K562 (cell line): ENCODE results near the gene MYRFL. TPM values are rescaled to one million over a fixed set of nuclear protein-coding genes. Genes with fewer than 3 reads are reported as not detected.

ENCODE experiments used
- ATAC-seq: fragments of 200-7000 bp; cut with Tn5 transposase; 3 replicates; pipeline ENCODE4 v1.9.1; 2020; ENCODE audit warnings: moderate library complexity
- BruUV-seq: library from RNA; stranded (reverse); fragments of 400-500 nt; replicated peaks from 2 replicates; lab custom pipeline; 2021; lab: Mats Ljungman, UMichigan
- CTCF ChIA-PET: fragments of 300-600 bp; formaldehyde crosslinking; extraction: SDS; loops from one replicate; lab custom pipeline; 2021; ENCODE audit warnings: low intra/inter-chr PET ratio; lab: Yijun Ruan, JAX
- POLR2A ChIA-PET: fragments of 300-600, 350-650 bp; sonication (Branson Sonifier 250); formaldehyde crosslinking; extraction: SDS; loops from one replicate; lab custom pipeline; 2021; ENCODE audit warnings: antibody characterized with exemption, inconsistent platforms; lab: Yijun Ruan, JAX
- DNase-seq, 4 experiments: peaks; one replicate each; pipeline versions ENCODE4 v3.0.0 to v3.0.0-alpha.2; 2011 to 2018; ENCODE audit warnings: low spot score in 3 of 4, mixed read lengths in 3 of 4; ENCODE audit errors: extremely low read depth in 1 of 4
- FAIRE-seq: peaks from 2 replicates; lab custom pipeline; 2011; peaks lifted over from hg19 to GRCh38; lab: Jason Lieb, UNC
- H2AFZ ChIP-seq: 2 replicates; pipeline ENCODE4 v1.6.0; 2011; ENCODE audit warnings: low read depth, low read length, control low read depth, inconsistent platforms
- H3K27ac ChIP-seq: fragments of 200-600 bp; 3 replicates; pipeline ENCODE4 v1.8.0; 2011; ENCODE audit warnings: low read depth, mild to moderate bottlenecking, control low read depth, inconsistent platforms, low read length, moderate library complexity, mixed read lengths; ENCODE audit errors: extremely low read depth
- H3K27me3 ChIP-seq, 2 experiments: fragments of 300-600 bp in 1 of 2; 2 replicates in 1 of 2; 3 replicates in 1 of 2; pipeline versions ENCODE4 v1.6.0 to v1.8.0; 2011; ENCODE audit warnings: inconsistent platforms in 2 of 2, low read length in 2 of 2, mild to moderate bottlenecking in 1 of 2, mixed read lengths in 1 of 2, moderate library complexity in 1 of 2; ENCODE audit not compliant: control insufficient read depth in 2 of 2, insufficient read depth in 2 of 2
- H3K36me3 ChIP-seq: fragments of 300-600 bp; 3 replicates; pipeline ENCODE4 v1.8.0; 2011; ENCODE audit warnings: mild to moderate bottlenecking, low read length, inconsistent platforms; ENCODE audit not compliant: control insufficient read depth, insufficient read depth
- H3K4me1 ChIP-seq, 2 experiments: fragments of 200-600 bp in 1 of 2; replicated peaks in 1 of 2; 2 replicates in 1 of 2; 3 replicates in 1 of 2; pipeline versions ENCODE4 v1.5.1 to v1.8.0; 2011; ENCODE audit warnings: inconsistent platforms in 2 of 2, low read length in 2 of 2, mild to moderate bottlenecking in 1 of 2, mixed read lengths in 1 of 2, moderate library complexity in 1 of 2; ENCODE audit not compliant: control insufficient read depth in 2 of 2, insufficient read depth in 2 of 2
- H3K4me2 ChIP-seq: 2 replicates; pipeline ENCODE4 v1.6.1; 2011; ENCODE audit warnings: low read length, control low read depth, inconsistent platforms, mixed read lengths; ENCODE audit not compliant: insufficient read depth
- H3K4me3 ChIP-seq: fragments of 200-600 bp; sonication (generic), shearing (Covaris generic); 2 replicates; pipeline ENCODE4 v1.5.1; 2016; ENCODE audit warnings: control low read depth, inconsistent platforms
- H3K79me2 ChIP-seq: fragments of 200-600 bp; 3 replicates; pipeline ENCODE4 v1.8.0; 2011; ENCODE audit warnings: low read length, inconsistent platforms; ENCODE audit not compliant: control insufficient read depth, insufficient read depth
- H3K9ac ChIP-seq, 2 experiments: 2 replicates each; pipeline versions ENCODE4 v1.6.0 to v1.6.1; 2011; ENCODE audit warnings: low read depth in 2 of 2, low read length in 2 of 2, control low read depth in 1 of 2, inconsistent platforms in 1 of 2, mild to moderate bottlenecking in 1 of 2, mixed read lengths in 1 of 2; ENCODE audit not compliant: insufficient read depth in 1 of 2
- H3K9me1 ChIP-seq: one replicate; pipeline ENCODE4 v1.6.0; 2011; ENCODE audit warnings: inconsistent platforms, mild to moderate bottlenecking, low read length, moderate library complexity; ENCODE audit not compliant: control insufficient read depth, insufficient read depth
- H3K9me3 ChIP-seq: replicated peaks from 2 replicates; pipeline ENCODE4 v1.5.1; 2011; ENCODE audit warnings: low read depth, low read length, inconsistent platforms; ENCODE audit not compliant: control insufficient read depth, insufficient read depth
- H4K20me1 ChIP-seq: replicated peaks from 2 replicates; pipeline ENCODE4 v1.6.1; 2011; ENCODE audit warnings: low read length, inconsistent platforms, mixed read lengths; ENCODE audit not compliant: control insufficient read depth, insufficient read depth
- ESRRA ChIP-seq: fragments of 450-650 bp; IDR thresholded peaks from 2 replicates; pipeline ENCODE4 v1.6.1; 2014; ENCODE audit warnings: low read depth, mild to moderate bottlenecking, moderate library complexity, borderline replicate concordance
- FOXM1 ChIP-seq, 2 experiments: fragments of 450-650 bp in 1 of 2; sonication (generic) in 1 of 2; formaldehyde crosslinking in 1 of 2; IDR thresholded peaks; 2 replicates each; pipeline versions ENCODE4 v1.6.1 to v1.9.0; 2017 to 2022; ENCODE audit warnings: low read depth in 2 of 2, mild to moderate bottlenecking in 2 of 2, missing genetic modification reagents in 1 of 2, moderate library complexity in 1 of 2
- PYGO2 ChIP-seq: fragments of 450-650 bp; IDR thresholded peaks from 2 replicates; pipeline ENCODE4 v1.6.1; 2016; ENCODE audit warnings: mild to moderate bottlenecking, missing genetic modification characterization, moderate library complexity, missing compliant biosample characterization
- ZNF507 ChIP-seq: conservative IDR thresholded peaks from 2 replicates; pipeline ENCODE4 v1.6.1; 2017; ENCODE audit warnings: missing genetic modification characterization, missing compliant biosample characterization
- WGBS: fragments of 100-300 bp; shearing (Covaris generic); methylation state at CpG from one replicate; pipeline ENCODE4 v1.1.6; 2016; ENCODE audit warnings: low coverage, mixed read lengths; ENCODE audit not compliant: insufficient coverage; ENCODE audit errors: missing lambda C conversion rate; 5-methylcytosine and 5-hydroxymethylcytosine counted together
- in situ Hi-C: fragments of 300-500 bp; cut with MboI; formaldehyde crosslinking; loops from 4 replicates; pipeline ENCODE4 v1.15.0; 2018; ENCODE audit warnings: inconsistent platforms, mixed read lengths
- intact Hi-C: fragments of 100-400 bp; cut with micrococcal nuclease; formaldehyde crosslinking; loops from 2 replicates; pipeline ENCODE4 v1.14.2; 2022
- polyA plus RNA-seq, 8 experiments: library from polyadenylated mRNA; depleted of rRNA in 4 of 8; stranded (reverse) in 5 of 8; unstranded in 3 of 8; fragments of >200 nt; fragmentation: Nextera tagmentation in 2 of 8; fragmentation: Illumina TruSeq in 1 of 8; extraction: Ambion mirVana in 2 of 8; extraction: Trizol in 1 of 8; gene quantifications; 2 replicates each; pipeline versions ENCODE4 v1.2.1 to v1.2.3, GENCODE V29; 2011 to 2014; ENCODE audit warnings: inconsistent platforms in 1 of 8, missing spikeins in 1 of 8
- total RNA-seq, 7 experiments: library from RNA; depleted of rRNA in 6 of 7; stranded (reverse); fragments of >200 nt in 6 of 7; fragmentation: Illumina TruSeq in 2 of 7; extraction: Trizol in 2 of 7; gene quantifications; 2 replicates each; pipeline versions ENCODE4 v1.2.1 to v1.2.3, GENCODE V29; 2011 to 2021; ENCODE audit warnings: low replicate concordance in 1 of 7
- TF ChIP-seq, protein P1 (sequence below): fragments of 250-450 bp; sonication (Bioruptor Pico); IDR thresholded peaks from 2 replicates; pipeline ENCODE4 v1.8.0; 2021; ENCODE audit warnings: moderate library complexity, mild to moderate bottlenecking, inconsistent platforms

Gene MYRFL
- total and polyA plus RNA-seq, 9 of the 15 experiments (the other 6 are each of a cell fraction or from before 2014, with no cell fraction given) = not detected

DNA sequence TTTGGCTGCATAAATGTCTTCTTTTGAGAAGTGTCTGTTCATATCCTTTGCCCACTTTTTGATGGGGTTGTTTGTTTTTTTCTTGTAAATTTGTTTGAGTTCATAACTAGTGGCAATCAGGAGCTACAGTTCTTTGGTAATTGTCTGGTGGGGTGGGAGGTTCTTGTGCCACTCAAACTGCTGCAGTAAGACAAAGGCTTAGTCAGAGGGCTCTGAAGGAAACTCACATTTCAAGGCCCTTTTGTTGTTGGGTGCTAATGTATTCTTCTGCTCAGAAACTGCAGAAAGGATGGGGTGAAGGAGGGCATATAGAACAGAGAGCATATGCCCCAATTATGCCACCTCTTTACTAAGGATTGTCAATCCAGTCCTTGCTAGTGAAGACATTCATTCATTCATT lies 21.9 kb downstream of the MYRFL start:
- no peaks in the 10 kb centered on the region for H3K9me1 ChIP-seq
- CTCF ChIA-PET = no interaction called here
- no peaks in the 10 kb centered on the region for H3K36me3 ChIP-seq
- no peak overlapping the region for H2AFZ ChIP-seq
- no peak overlapping the region for H3K27ac ChIP-seq
- TF ChIP-seq FOXM1 (IDR thresholded peaks at IDR 0.05; ENCODE audit: low read depth) = no peak
- TF ChIP-seq FOXM1 (CRISPR knock-in tag; IDR thresholded peaks at IDR 0.05; ENCODE audit: low read depth) = no peak
- TF ChIP-seq, all 486 proteins: peak for 0
- Histone ChIP-seq H3K4me1 (no peaks in the 10 kb centered on the region), H3K27me3 (no peaks in the 10 kb centered on the region; a peak in 1 of 5 replicates), H3K9me3 (no peaks in the 10 kb centered on the region), H4K20me1 (no peaks in the 10 kb centered on the region), H3K4me2 (no peak overlapping the region), H3K9ac (no peak overlapping the region), H3K4me3 (no peak overlapping the region), H3K79me2 (no peaks in the 10 kb centered on the region)
- no peak for ATAC-seq
- POLR2A ChIA-PET = no interaction called here
- DNase-seq = no peak
- in situ Hi-C loops (no loop called here), intact Hi-C loops (no loop called here)
- no TSS peak for BruUV-seq
- no peak for FAIRE-seq

DNA sequence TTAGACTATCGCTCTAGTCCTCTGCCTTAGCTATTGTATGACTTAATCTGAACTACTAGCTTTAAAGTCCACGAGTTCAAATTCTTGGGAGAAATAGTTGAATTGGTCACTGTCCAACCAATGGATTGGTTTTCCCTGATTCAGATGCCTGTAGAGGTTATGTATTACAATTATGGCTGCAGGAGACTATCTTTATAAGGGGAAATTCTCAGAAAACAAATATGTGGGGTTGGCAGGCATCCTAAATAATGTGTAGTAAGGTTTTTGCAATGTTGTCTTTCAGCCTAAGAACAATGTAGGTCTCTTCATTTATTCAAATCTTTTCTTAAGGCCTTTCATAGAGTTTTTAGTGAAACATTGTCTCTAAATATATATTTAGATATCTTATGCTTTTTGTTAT lies 26.9 kb downstream of the MYRFL start:
- in situ Hi-C loops = no loop called here
- Histone ChIP-seq H3K79me2 (no peaks in the 10 kb centered on the region), H3K27ac (no peak overlapping the region), H3K9ac (no peak overlapping the region), H3K9me3 (no peaks in the 10 kb centered on the region), H4K20me1 (no peaks in the 10 kb centered on the region), H3K36me3 (no peaks in the 10 kb centered on the region), H3K4me2 (no peak overlapping the region), H3K27me3 (no peaks in the 10 kb centered on the region; a peak in 1 of 5 replicates), H3K4me1 (no peaks in the 10 kb centered on the region; a peak in 1 of 5 replicates), H3K4me3 (no peak overlapping the region), H2AFZ (no peak overlapping the region), H3K9me1 (no peaks in the 10 kb centered on the region)
- intact Hi-C loops = no loop called here
- no TSS peak for BruUV-seq
- no peak for FAIRE-seq
- WGBS = 5% methylated on average over 2 of the region's 2 CpGs
- ATAC-seq = no peak
- ChIA-PET CTCF (no interaction called here), POLR2A (interaction anchor here (0.6 to 0.9 kb wide), 3 partner anchors 30 to 171 kb away, joined by 3 read pairs; no protein-coding TSS in a partner anchor)
- no peak for DNase-seq
- TF ChIP-seq, protein P1, sequence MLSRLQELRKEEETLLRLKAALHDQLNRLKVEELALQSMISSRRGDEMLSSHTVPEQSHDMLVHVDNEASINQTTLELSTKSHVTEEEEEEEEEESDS (CRISPR knock-in tag) = no peak
- TF ChIP-seq PYGO2 (tag) (no peak), ESRRA (no peak), ZNF507 (no peak)
